Natural killer cell (primary cell): ENCODE results near the gene MYH11. TPM values are rescaled to one million over a fixed set of nuclear protein-coding genes. Genes with fewer than 3 reads are reported as not detected.

Experiments
- ATAC-seq, 3 donors: fragments of 150-1000 bp in 2 of 3; fragments of 200-7000 bp in 1 of 3; cut with Tn5 transposase; 1 replicate in 1 of 3; 2 replicates in 2 of 3; pipeline ENCODE4 v1.10.0; 2021; ENCODE audit warnings: mild to moderate bottlenecking in 2 of 3, moderate library complexity in 2 of 3
- DNase-seq, 2 donors: peaks; one replicate each; pipeline versions ENCODE4 v3.0.0 to v3.0.0-alpha.2; 2013 to 2021; ENCODE audit warnings: mixed read lengths in 1 of 2
- H3K27ac ChIP-seq: one replicate; pipeline ENCODE4 v1.5.1; 2013; ENCODE audit warnings: mild to moderate bottlenecking, low read length
- H3K27me3 ChIP-seq: one replicate; pipeline ENCODE4 v1.6.1; 2013; ENCODE audit warnings: low read length; ENCODE audit not compliant: control insufficient read depth, insufficient read depth
- H3K36me3 ChIP-seq: one replicate; pipeline ENCODE4 v1.6.1; 2013; ENCODE audit warnings: low read length; ENCODE audit not compliant: control insufficient read depth, insufficient read depth
- H3K4me1 ChIP-seq: one replicate; pipeline ENCODE4 v1.6.1; 2013; ENCODE audit warnings: low read length; ENCODE audit not compliant: control insufficient read depth, insufficient read depth
- H3K4me3 ChIP-seq: one replicate; pipeline ENCODE4 v1.5.1; 2013; ENCODE audit warnings: low read length
- H3K9me3 ChIP-seq: one replicate; pipeline ENCODE4 v1.6.1; 2013; ENCODE audit warnings: low read length; ENCODE audit not compliant: control insufficient read depth, insufficient read depth
- H3K27ac Mint-ChIP-seq, 2 donors: one replicate each; pipeline ENCODE4 v1.8.0; 2022; ENCODE audit warnings: mild to moderate bottlenecking in 2 of 2, mixed read lengths in 2 of 2, moderate library complexity in 1 of 2
- H3K27me3 Mint-ChIP-seq, 2 donors: one replicate each; pipeline ENCODE4 v1.8.0; 2022; ENCODE audit warnings: low read depth in 2 of 2, mixed read lengths in 2 of 2
- H3K36me3 Mint-ChIP-seq: one replicate; pipeline ENCODE4 v1.8.0; 2022; ENCODE audit warnings: mixed read lengths
- H3K4me1 Mint-ChIP-seq, 2 donors: one replicate each; pipeline ENCODE4 v1.8.0; 2022; ENCODE audit warnings: mixed read lengths in 2 of 2
- H3K4me3 Mint-ChIP-seq: one replicate; pipeline ENCODE4 v1.8.0; 2022; ENCODE audit warnings: mild to moderate bottlenecking, moderate library complexity, mixed read lengths
- H3K9me3 Mint-ChIP-seq, 2 donors: one replicate each; pipeline ENCODE4 v1.8.0; 2022; ENCODE audit warnings: mixed read lengths in 2 of 2
- WGBS: methylation state at CpG from one replicate; pipeline ENCODE4 v1.1.7; 2013; ENCODE audit warnings: missing lambda C conversion rate; ENCODE audit not compliant: insufficient coverage; 5-methylcytosine and 5-hydroxymethylcytosine counted together
- intact Hi-C: fragments of 100-400 bp; cut with micrococcal nuclease; formaldehyde crosslinking; loops from one replicate; pipeline ENCODE4 v1.14.2; 2022
- total RNA-seq, 4 donors: library from RNA; stranded (reverse); fragments of 120-200 nt in 1 of 4; gene quantifications; one replicate each; pipeline versions ENCODE4 v1.2.3 to v1.2.4, GENCODE V29; 2013 to 2022
- TF ChIP-seq, protein P1 (sequence below): fragments of 200-600 bp; IDR thresholded peaks from one replicate; pipeline ENCODE4 v1.8.0; 2022; ENCODE audit warnings: antibody characterized with exemption

The MYH11 gene
- total RNA-seq, 3 donors from 2014 or later (not counting 1 experiment from before 2014, with no cell fraction given) = 0.30 TPM; not detected in 2

DNA sequence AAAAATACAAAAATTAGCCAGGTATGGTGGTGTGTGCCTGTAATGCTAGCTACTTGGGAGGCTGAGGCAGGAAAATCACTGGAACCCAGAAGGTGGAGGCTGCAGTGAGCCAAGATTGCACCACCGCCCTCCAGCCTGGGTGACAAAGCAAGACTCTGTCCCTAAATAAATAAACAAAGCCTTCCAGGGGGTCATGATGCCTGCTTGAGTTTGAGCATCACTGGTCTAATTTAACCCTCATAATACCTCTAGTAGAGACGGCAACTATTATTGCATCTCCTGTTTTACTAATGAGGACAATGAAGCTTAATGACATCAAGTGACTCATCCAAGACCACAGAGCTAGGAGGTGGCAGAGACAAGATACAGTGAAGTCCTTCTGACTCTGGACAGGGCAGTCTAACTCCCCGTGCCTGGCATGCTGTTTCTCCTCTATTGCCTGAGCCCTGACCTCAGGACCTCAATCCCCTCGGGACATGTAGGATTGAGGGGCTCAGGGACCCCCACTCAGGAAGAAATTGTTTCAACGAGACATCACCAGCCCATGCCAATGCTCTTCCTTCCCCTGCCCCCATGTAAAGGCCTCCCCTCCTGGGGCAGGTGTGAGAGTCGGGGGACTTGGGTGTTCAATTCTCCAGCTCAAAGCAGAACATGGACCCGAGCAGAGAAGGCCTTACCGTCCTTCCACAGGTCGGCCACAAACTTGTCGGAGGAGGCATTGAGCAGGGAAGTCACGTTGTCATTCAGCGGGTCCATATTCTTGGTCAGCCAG, 103.9 kb downstream of the MYH11 start:
- no peak for ATAC-seq

DNA sequence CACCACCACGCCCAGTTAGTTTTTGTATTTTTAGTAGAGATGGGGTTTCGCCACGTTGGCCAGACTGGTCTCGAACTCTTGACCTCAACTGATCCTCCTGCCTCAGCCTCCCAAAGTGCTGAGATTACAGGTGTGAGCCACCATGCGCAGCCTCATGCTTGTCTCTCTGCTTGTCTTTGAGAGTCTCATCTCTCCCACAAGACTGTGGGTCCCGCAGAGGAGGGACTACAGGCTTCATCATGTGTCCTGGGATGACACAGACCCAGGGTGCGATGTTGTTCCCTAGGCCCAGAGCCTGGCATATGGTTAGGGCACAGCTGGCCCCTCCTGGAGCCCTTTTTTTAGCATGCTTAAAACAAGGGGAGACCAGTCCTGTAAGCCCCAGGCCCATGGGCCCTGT, 104.9 kb downstream of the MYH11 start:
- TF ChIP-seq, protein P1, sequence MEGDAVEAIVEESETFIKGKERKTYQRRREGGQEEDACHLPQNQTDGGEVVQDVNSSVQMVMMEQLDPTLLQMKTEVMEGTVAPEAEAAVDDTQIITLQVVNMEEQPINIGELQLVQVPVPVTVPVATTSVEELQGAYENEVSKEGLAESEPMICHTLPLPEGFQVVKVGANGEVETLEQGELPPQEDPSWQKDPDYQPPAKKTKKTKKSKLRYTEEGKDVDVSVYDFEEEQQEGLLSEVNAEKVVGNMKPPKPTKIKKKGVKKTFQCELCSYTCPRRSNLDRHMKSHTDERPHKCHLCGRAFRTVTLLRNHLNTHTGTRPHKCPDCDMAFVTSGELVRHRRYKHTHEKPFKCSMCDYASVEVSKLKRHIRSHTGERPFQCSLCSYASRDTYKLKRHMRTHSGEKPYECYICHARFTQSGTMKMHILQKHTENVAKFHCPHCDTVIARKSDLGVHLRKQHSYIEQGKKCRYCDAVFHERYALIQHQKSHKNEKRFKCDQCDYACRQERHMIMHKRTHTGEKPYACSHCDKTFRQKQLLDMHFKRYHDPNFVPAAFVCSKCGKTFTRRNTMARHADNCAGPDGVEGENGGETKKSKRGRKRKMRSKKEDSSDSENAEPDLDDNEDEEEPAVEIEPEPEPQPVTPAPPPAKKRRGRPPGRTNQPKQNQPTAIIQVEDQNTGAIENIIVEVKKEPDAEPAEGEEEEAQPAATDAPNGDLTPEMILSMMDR = no peak
- Mint-ChIP-seq H3K27ac (no peak overlapping the region), H3K36me3 (no peaks in the 10 kb centered on the region), H3K27me3 (peaks cover 0 to 3% of the 10 kb centered on the region in 2 donors), H3K9me3 (no peaks in the 10 kb centered on the region), H3K4me1 (peaks cover 0 to 4% of the 10 kb centered on the region in 2 donors), H3K4me3 (no peak overlapping the region)
- ATAC-seq (no peak), DNase-seq (no peak)
- no peaks in the 10 kb centered on the region for H3K9me3 ChIP-seq
- intact Hi-C loops = no loop called here
- no peaks in the 10 kb centered on the region for H3K4me1 ChIP-seq
- peaks cover under 1% of the 10 kb centered on the region for H3K27me3 ChIP-seq
- no peaks in the 10 kb centered on the region for H3K36me3 ChIP-seq
- 94% methylated on average over 6 of the region's 7 CpGs for WGBS
- H3K4me3 ChIP-seq = no peak overlapping the region
- no peak overlapping the region for H3K27ac ChIP-seq

More for the DNA sequence above, 103.9 kb downstream of the MYH11 start:
- Histone ChIP-seq H3K4me3 (no peak overlapping the region), H3K4me1 (no peaks in the 10 kb centered on the region), H3K9me3 (no peaks in the 10 kb centered on the region), H3K27ac (no peak overlapping the region), H3K36me3 (no peaks in the 10 kb centered on the region), H3K27me3 (peaks cover 2% of the 10 kb centered on the region)
- intact Hi-C loops = no loop called here
- Mint-ChIP-seq H3K27ac (no peak overlapping the region), H3K4me3 (no peak overlapping the region), H3K36me3 (no peaks in the 10 kb centered on the region), H3K9me3 (no peaks in the 10 kb centered on the region), H3K27me3 (peaks cover 0 to 9% of the 10 kb centered on the region in 2 donors), H3K4me1 (peaks cover 0 to 4% of the 10 kb centered on the region in 2 donors)
- no peak for DNase-seq
- WGBS = 81% methylated on average over 12 of the region's 12 CpGs
- TF ChIP-seq, protein P1 = no peak

DNA sequence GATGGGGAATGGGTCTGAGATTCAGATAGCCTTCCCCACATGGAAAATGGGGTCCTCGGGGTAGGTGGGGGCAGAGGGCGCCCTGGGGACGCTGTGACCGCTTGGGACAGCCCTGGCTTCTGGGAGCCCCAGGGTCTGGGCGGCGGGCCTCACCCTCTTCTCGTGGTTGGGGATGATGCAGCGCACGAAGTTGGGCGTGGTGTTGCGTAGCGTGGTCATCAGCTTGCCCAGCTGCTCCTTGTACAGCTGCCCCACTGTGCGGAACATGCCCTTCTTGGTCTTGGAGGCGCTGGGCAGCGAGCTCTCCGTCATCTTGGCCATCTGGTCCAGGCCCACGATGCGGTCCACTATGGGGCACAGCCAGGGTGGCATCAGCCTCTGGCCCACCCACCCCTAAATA, 106.8 kb downstream of the MYH11 start:
- no peaks in the 10 kb centered on the region for H3K36me3 Mint-ChIP-seq
- no peak overlapping the region for H3K4me3 Mint-ChIP-seq
- no peaks in the 10 kb centered on the region for H3K27me3 ChIP-seq
- no peaks in the 10 kb centered on the region for H3K9me3 ChIP-seq
- H3K4me3 ChIP-seq = no peak overlapping the region
- intact Hi-C loops = no loop called here
- no peaks in the 10 kb centered on the region for H3K27me3 Mint-ChIP-seq
- no peaks in the 10 kb centered on the region for H3K36me3 ChIP-seq
- H3K4me1 ChIP-seq = no peaks in the 10 kb centered on the region
- peaks cover 0 to 4% of the 10 kb centered on the region in 2 donors for H3K4me1 Mint-ChIP-seq
- H3K27ac ChIP-seq = no peak overlapping the region
- no peak overlapping the region for H3K27ac Mint-ChIP-seq
- DNase-seq (no peak), ATAC-seq (no peak)
- TF ChIP-seq, protein P1 = no peak
- 86% methylated on average over 18 of the region's 18 CpGs for WGBS
- H3K9me3 Mint-ChIP-seq = no peaks in the 10 kb centered on the region

DNA sequence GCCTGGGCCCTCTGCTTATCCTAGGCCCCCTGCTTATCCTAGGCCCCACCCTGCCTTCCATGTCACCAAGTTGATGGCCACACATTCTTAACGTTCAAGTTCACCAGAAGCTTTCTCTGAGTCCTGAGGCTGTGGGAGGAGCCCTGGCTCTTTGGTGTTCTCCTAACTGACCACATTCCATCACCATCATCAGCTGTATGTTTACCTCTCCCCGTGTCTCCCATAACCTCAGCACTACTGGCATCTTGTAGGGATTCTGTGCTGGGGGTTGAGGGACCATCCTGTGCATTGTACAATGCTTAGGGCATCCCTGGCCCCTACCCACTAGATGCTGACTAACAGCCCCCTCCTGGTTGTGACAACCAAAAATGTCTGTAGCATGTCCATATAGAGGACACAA, 107.5 kb downstream of the MYH11 start:
- Histone ChIP-seq H3K4me3 (no peak overlapping the region), H3K9me3 (no peaks in the 10 kb centered on the region), H3K27me3 (no peaks in the 10 kb centered on the region), H3K4me1 (no peaks in the 10 kb centered on the region), H3K27ac (no peak overlapping the region), H3K36me3 (no peaks in the 10 kb centered on the region)
- Mint-ChIP-seq H3K27ac (no peak overlapping the region), H3K4me3 (no peak overlapping the region), H3K4me1 (peaks cover 0 to 4% of the 10 kb centered on the region in 2 donors), H3K9me3 (no peaks in the 10 kb centered on the region), H3K36me3 (no peaks in the 10 kb centered on the region), H3K27me3 (no peaks in the 10 kb centered on the region)
- WGBS = 73% methylated on average over 1 of the region's 2 CpGs
- intact Hi-C loops = no loop called here
- TF ChIP-seq, protein P1 = no peak
- no peak for DNase-seq
- ATAC-seq = no peak
